ENCODE measurements around the gene HLF. TPM values are rescaled to one million over a fixed set of nuclear protein-coding genes. Genes with fewer than 3 reads are reported as not detected.

HLF gene
- total and polyA plus RNA-seq, 10 of the 15 experiments (the other 5 are each of a cell fraction or from before 2014, with no cell fraction given) = 0.01 to 0.33 (median 0.20) TPM; not detected in 3

DNA sequence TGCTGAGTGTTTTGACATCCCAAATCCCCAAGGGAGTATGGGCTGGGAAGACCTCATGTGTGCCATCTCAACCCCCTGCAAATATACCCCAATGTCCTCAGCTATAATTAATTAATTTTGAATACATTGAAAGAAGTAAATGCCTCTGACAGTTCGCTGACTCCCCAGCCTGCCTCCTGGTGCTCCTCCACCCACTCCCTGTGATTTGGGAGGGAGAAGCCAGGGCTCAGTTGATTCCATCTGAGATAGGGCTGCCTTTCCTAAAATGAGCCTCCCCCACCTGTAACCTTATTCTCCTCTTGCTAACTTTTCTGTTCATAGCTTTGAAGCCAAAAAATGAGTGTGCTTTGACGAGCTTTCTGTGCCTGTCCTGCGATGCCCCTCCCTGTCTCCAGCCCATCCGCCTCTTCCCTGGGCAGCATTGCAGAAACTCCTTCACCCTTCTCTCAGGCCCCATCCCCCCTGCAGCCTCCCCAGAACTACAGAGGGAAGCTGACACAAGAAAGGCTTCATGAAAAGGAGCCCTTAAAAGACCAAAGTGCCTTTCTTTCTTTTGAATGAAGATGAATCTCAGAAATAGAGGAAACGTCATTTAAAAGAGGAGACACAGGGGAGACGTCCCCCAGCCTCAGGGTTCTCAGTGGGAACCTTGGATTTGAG, 70.3 kb downstream of the HLF start:
- peaks cover 2% of the 10 kb centered on the region; the same call in 2 of the 3 replicates for H3K9me3 ChIP-seq (replicated peaks; ENCODE audit: control insufficient read depth, insufficient read depth, low read length)
- H2AFZ ChIP-seq (ENCODE audit: control insufficient read depth, low read depth, low read length) = no peak overlapping the region
- POLR2A ChIA-PET = no interaction called here
- SMC1A ChIA-PET (ENCODE audit: uncharacterized antibody, unreplicated experiment) = interaction anchor here (0.8 to 1.1 kb wide), 2 partner anchors 10 to 13 kb away, joined by 3 read pairs; no protein-coding TSS in a partner anchor
- H4K20me1 ChIP-seq (ENCODE audit: control insufficient read depth, insufficient read depth) = no peaks in the 10 kb centered on the region
- H3K4me3 ChIP-seq = no peak overlapping the region
- CTCF ChIA-PET = interaction anchor here (1.3 kb wide), 1 partner anchor 12 kb away, joined by 3 read pairs; no protein-coding TSS in a partner anchor
- H3K27ac ChIP-seq (ENCODE audit: control insufficient read depth, insufficient read depth) = no peak overlapping the region
- no peak overlapping the region for H3K9ac ChIP-seq (ENCODE audit: control insufficient read depth, insufficient read depth, low read length)
- TF ChIP-seq TBL1XR1 (IDR thresholded peaks at IDR 0.05; ENCODE audit: low read depth, low read length) (no peak), NR2C2 (IDR thresholded peaks at IDR 0.05; ENCODE audit: borderline replicate concordance, control insufficient read depth, insufficient read length, low read depth) (no peak), HDAC6 (IDR thresholded peaks at IDR 0.05; ENCODE audit: unreplicated experiment) (no peak), RAD21 (IDR thresholded peaks at IDR 0.05; ENCODE audit: insufficient read depth, low read depth, low read length) (no peak), EED (IDR thresholded peaks at IDR 0.05; ENCODE audit: low read depth) (no peak), ZSCAN29 (IDR thresholded peaks at IDR 0.05) (no peak), YBX1 (IDR thresholded peaks at IDR 0.05) (no peak), TAF1 (IDR thresholded peaks at IDR 0.05; ENCODE audit: borderline replicate concordance, low read depth, low read length) (no peak)
- TF ChIP-seq, protein P1, sequence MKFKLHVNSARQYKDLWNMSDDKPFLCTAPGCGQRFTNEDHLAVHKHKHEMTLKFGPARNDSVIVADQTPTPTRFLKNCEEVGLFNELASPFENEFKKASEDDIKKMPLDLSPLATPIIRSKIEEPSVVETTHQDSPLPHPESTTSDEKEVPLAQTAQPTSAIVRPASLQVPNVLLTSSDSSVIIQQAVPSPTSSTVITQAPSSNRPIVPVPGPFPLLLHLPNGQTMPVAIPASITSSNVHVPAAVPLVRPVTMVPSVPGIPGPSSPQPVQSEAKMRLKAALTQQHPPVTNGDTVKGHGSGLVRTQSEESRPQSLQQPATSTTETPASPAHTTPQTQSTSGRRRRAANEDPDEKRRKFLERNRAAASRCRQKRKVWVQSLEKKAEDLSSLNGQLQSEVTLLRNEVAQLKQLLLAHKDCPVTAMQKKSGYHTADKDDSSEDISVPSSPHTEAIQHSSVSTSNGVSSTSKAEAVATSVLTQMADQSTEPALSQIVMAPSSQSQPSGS (IDR thresholded peaks at IDR 0.05; ENCODE audit: low read length) = no peak
- TF ChIP-seq, protein P2, sequence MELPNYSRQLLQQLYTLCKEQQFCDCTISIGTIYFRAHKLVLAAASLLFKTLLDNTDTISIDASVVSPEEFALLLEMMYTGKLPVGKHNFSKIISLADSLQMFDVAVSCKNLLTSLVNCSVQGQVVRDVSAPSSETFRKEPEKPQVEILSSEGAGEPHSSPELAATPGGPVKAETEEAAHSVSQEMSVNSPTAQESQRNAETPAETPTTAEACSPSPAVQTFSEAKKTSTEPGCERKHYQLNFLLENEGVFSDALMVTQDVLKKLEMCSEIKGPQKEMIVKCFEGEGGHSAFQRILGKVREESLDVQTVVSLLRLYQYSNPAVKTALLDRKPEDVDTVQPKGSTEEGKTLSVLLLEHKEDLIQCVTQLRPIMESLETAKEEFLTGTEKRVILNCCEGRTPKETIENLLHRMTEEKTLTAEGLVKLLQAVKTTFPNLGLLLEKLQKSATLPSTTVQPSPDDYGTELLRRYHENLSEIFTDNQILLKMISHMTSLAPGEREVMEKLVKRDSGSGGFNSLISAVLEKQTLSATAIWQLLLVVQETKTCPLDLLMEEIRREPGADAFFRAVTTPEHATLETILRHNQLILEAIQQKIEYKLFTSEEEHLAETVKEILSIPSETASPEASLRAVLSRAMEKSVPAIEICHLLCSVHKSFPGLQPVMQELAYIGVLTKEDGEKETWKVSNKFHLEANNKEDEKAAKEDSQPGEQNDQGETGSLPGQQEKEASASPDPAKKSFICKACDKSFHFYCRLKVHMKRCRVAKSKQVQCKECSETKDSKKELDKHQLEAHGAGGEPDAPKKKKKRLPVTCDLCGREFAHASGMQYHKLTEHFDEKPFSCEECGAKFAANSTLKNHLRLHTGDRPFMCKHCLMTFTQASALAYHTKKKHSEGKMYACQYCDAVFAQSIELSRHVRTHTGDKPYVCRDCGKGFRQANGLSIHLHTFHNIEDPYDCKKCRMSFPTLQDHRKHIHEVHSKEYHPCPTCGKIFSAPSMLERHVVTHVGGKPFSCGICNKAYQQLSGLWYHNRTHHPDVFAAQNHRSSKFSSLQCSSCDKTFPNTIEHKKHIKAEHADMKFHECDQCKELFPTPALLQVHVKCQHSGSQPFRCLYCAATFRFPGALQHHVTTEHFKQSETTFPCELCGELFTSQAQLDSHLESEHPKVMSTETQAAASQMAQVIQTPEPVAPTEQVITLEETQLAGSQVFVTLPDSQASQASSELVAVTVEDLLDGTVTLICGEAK (IDR thresholded peaks at IDR 0.05; ENCODE audit: borderline replicate concordance) = no peak
- TF ChIP-seq, protein P3, sequence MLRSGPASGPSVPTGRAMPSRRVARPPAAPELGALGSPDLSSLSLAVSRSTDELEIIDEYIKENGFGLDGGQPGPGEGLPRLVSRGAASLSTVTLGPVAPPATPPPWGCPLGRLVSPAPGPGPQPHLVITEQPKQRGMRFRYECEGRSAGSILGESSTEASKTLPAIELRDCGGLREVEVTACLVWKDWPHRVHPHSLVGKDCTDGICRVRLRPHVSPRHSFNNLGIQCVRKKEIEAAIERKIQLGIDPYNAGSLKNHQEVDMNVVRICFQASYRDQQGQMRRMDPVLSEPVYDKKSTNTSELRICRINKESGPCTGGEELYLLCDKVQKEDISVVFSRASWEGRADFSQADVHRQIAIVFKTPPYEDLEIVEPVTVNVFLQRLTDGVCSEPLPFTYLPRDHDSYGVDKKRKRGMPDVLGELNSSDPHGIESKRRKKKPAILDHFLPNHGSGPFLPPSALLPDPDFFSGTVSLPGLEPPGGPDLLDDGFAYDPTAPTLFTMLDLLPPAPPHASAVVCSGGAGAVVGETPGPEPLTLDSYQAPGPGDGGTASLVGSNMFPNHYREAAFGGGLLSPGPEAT (IDR thresholded peaks at IDR 0.05; ENCODE audit: low read depth) = no peak
- peaks cover 0 to 3% of the 10 kb centered on the region in 2 experiments; a peak in 3 of 4 replicates for H3K27me3 ChIP-seq (replicated peaks in 1 of 2; ENCODE audit: control insufficient read depth in 2 of 2, insufficient read depth in 2 of 2, low read length in 1 of 2)
- H3K4me2 ChIP-seq (ENCODE audit: control insufficient read depth, insufficient read depth) = no peak overlapping the region
- no peaks in the 10 kb centered on the region for H3K79me2 ChIP-seq (ENCODE audit: control insufficient read depth, insufficient read depth, low read length)
- no peaks in the 10 kb centered on the region for H3K36me3 ChIP-seq (ENCODE audit: control insufficient read depth in 2 of 2, insufficient read depth in 2 of 2, low read length in 1 of 2)
- no peak for ATAC-seq
- RAD21 ChIA-PET (ENCODE audit: unreplicated experiment) = interaction anchor here (1.0 kb wide), 1 partner anchor 179 kb away, joined by 3 read pairs; no protein-coding TSS in a partner anchor
- BruUV-seq (replicated peaks) = no TSS peak
- DNase-seq (ENCODE audit: low read depth, low spot score) = no peak
- intact Hi-C loops (cut with micrococcal nuclease; ENCODE audit: unreplicated experiment) = no loop called here
- FAIRE-seq = no peak
- H3K4me1 ChIP-seq (ENCODE audit: control insufficient read depth, insufficient read depth, low read length) = no peaks in the 10 kb centered on the region
- WGBS (ENCODE audit: insufficient coverage, insufficient replicate concordance, low lambda C conversion rate, missing lambda C conversion rate) = 29% methylated on average over 6 of the region's 6 CpGs
- in situ Hi-C loops (cut with MboI) = no loop called here

Data from GM12878 (cell line).